ENCODE data around the gene MRS2.
"Not testable (repeated sequence)": the region's sequence is repeated elsewhere in the genome, so short reads cannot be mapped to it uniquely, and the experiment has no call there.

MRS2 gene

DNA sequence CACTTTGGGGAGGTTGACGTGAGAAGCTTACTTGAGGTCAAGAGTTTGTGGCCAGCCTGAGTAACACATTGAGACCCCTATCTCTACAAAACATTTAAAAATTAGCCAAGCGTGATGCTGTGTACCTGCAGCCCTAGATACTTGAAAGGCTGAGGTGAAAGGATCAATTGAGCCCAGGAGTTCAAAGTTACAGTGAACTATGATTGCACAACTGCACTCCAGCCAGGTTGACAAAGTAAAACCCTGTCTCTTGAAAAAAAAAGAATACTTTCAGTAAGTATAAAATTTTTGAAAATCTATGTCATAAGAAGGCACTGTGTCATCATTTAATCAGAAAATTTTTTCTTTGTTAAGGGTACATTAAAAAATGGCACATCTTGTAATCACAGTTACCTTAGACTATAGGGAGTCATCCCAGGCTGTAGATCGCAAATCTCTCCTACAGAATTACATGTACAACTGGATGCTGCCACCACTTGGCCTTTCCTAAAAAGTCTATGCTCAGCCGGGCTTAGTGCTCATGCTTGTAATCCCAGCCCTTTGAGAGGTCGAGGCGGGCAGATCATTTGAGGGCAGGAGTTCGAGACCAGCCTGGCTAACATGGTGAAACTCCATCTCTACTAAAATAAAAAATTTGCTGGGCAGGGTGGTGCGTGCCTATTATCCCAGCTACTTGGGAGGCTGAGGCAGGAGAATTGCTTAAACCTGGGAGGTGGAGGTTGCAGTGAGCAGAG, 17.0 kb upstream of the MRS2 start:
- DNase-seq (ENCODE audit: low read depth in 3 of 3, low spot score in 1 of 3): no peak

DNA sequence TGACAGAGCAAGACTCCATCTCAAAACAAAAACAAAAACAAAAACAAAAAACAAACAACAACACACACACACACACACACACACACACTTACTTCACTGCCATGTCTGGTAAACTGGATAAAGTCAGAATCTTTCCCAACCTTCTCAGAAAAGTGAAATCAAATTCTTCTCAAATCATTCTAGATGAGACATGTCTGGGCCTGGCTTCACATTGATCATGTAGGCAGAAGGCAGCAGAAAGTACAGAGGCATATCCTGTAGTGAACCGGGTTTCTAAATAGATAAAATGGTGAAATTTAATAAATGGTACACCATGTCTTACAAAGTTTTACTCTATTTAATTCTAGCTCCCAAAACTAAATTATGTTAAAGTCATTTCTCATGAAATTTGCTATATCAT, 14.9 kb upstream of the MRS2 start:
- no peak for DNase-seq (ENCODE audit: low read depth in 3 of 3, low spot score in 1 of 3)

DNA sequence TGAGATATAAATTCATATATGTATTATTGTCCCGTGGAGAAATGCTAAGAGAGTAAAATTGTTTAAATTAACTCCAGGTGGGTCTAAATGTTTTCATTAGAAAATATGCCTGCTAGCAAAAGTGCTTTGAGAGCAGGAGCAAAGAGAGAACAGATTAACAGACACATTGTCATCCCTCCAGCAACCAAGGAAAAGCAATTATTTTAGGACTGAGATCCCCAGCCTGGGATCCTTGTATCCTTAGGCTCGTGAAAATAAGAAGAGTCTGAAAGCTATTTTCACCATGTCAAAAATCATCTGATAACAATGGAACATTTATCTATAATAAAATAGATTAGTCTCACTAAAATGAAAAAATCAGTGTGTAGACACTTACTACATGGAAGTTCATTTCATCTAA, 11.5 kb upstream of the MRS2 start:
- no peak for DNase-seq (ENCODE audit: low read depth in 3 of 3, low spot score in 1 of 3)

DNA sequence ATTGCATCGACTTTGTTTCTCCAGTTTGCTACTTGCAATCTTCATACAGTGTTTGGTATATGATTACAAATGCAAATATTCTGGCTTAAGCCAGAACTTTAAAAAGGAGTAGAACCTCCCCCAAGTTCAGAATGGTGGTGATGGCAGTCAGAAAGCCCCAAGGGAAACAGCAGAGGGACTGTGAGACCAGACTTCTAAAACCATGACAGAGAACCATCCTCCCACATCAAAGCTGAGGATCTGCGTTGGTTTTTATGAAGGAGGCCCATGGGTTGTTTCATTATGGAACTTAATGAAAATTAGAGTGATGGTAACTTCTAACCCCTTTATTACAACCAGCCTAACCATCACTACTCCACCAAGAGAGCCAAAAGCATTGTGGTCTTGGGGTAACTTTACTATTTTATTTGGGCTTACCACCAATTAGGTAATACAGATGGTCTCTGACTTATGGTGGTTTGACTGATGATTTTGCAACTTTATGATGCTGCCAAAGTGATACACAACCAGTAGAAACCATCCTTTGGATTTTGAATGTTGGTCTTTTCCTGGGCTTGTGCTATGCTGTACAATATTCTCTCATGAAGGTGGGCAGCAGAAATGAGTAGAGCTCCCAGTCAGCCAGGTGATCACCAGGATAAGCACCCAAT, 10.9 kb upstream of the MRS2 start:
- DNase-seq (ENCODE audit: low read depth in 3 of 3, low spot score in 1 of 3): no peak

DNA sequence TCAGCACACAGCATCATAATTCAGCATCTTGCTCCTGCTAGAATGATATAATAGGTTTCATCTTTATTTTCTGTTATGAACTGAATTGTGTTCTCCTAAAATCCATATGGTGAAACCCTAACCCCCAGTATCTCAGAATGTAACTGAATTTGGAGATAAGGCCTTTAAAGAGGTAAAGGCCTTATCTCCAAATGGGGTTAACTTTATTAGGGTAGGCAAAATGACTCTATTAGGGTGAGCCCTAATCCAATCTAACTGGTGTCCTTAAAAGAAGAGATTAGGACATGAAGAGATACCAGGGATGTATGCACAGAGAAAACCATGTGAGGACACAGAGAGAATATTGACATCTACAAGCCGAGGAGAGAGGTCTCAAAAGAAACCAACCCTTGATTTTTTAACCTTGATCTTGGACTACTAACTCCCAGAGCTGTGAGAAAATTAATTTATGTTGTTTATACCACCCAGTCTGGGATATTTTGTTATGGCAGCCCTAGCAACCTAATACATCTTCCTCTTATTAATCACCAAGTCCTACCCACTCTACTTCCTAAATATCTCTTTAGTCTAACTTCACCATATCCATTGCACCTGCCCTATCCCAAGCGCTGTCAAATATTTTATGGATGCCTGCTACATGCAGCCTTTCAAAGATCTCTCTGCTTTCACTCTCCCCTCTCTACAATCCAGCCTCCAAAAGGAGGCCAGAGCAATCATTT, 8.5 kb upstream of the MRS2 start:
- no peak for DNase-seq (ENCODE audit: low read depth in 3 of 3, low spot score in 1 of 3)

DNA sequence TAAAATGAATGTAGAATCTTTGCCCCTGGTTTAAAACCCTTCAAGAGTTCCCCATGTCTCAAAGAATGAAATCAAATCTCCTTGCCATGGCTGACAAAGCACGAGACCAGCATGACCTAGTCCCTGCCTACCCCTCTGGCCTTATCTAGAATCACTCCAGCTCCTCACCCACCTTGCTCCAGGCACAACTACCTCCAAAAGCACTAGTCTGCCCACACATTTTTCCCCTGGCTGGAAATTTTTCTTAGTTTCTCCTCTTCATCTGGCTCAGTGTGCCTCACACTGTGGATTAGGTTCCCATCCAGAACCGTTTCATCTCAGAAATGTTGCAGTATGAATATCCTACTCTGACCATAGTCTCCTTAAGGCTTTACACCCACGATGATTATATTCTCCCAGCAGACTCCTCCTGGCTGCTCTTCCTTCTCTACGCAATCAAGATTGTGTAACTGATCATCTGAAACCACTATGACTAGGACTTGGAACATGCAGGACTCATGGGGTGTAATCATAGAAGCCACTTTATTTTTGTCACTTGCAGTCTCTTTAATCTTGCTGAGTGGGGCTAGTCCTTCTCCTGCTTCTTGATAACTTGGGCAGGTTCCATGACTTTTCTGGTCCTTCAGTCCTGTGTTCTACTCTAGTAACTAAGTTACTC, 7.8 kb upstream of the MRS2 start:
- no peak for DNase-seq (ENCODE audit: low read depth in 3 of 3, low spot score in 1 of 3)

DNA sequence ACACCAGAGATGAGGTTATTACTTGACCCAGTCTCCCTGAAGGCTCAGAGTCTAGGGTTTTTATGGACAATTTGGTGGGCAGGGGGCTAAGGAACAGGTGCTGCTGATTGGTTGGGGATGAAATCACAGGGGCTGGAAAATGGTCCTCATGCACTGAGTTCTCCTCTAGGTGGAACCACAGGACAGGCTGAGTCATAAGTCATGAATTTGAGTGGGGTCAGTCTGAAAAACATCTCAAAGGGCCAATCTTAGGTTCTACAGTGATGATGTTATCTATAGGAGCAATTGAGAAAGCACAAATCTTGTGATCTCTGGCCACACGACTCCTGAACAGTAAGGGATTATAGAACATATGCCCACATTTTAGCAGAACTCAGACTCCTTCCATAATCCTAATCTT, 5.9 kb upstream of the MRS2 start:
- no peak for DNase-seq (ENCODE audit: low read depth in 3 of 3, low spot score in 1 of 3)

DNA sequence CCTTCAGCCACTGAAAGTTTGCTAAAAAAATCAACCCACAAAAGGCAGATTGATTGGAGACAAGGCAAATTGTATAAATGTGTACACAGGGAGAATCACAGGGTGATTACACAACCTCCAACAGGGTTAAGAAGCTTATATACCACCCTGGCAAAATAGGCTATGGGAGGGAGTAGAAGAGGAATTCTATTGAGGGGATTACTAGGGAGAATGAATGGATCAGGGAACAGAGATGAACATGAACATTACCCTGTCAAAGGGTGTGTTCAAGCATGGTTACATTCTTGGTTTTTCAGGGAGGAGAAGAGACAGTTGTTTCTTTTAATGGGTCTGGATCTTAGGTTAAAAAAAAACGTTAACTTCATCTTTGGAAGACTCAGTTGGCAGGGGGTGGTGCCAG, 5.1 kb upstream of the MRS2 start:
- no peak for DNase-seq (ENCODE audit: low read depth in 3 of 3, low spot score in 1 of 3)

DNA sequence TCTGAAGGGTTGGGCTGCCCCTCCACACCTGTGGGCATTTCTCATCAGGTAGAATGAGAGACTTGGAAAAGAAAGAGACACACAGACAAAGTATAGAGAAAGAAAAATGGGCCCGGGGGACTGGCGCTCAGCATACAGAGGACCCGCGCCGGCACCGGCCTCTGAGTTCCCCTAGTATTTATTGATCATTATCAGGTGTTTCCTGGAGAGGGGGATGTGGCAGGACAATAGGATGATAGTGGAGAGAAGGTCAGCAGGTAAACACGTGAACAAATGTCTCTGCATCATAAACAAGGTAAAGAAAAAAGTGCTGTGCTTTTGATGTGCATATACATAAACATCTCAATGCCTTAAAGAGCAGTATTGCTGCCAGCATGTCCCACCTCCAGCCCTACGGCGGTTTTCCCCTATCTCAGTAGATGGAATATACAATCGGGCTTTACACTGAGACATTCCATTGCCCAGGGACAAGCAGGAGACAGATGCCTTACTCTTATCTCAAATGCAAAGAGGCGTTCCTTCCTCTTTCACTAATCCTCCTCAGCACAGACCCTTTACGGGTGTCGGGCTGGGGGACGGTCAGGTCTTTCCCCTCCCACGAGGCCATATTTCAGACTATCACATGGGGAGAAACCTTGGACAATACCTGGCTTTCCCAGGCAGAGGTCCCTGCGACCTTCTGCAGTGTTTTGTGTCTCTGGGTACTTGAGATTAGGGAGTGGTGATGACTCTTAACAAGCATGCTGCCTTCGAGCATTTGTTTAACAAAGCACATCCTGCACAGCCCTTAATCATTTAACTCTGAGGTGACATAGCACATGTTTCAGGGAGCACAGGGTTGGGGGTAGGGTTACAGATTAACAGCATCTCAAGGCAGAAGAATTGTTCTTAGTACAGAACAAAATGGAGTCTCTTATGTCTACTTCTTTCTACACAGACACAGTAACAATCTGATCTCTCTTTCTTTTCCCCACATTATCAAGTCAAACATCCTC, 2.4 kb upstream of the MRS2 start:
- DNase-seq (ENCODE audit: low read depth in 3 of 3, low spot score in 1 of 3): not testable (repeated sequence)

DNA sequence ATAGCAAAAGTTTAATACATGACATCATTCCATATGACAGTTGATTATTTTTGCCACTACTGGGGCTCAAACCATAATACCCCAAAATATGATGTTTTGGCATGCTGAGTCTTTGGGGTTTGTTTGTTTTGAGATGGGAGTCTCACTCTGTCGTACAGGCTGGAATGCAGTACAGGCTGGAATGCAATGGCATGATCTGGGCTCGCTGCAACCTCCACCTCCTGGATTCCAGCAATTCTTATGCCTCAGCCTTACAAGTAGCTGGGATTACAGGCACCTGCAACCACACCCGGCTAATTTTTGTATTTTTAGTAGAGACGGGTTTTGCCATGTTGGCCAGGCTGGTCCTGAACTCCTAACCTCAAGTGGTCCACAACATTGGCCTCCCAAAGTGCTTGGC, 1.3 kb upstream of the MRS2 start:
- DNase-seq (ENCODE audit: low read depth in 3 of 3, low spot score in 1 of 3): no peak

DNA sequence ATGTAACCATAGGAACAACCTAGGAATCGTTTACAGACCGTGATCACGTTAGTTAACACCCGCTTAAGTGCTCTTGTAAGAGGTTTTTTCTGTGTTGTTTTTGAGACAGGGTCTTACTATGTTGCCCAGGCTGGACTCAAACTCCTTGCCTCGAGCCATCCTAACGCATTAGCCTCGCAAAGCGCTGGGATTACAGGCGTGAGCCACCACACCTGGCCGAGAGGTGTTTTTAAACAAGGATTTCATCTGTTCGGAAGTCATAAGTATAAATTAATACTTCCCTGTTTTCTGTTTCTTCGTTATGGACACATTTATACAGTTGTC, 727 bp downstream of the MRS2 start:
- DNase-seq (ENCODE audit: low read depth in 3 of 3, low spot score in 1 of 3): no peak

DNA sequence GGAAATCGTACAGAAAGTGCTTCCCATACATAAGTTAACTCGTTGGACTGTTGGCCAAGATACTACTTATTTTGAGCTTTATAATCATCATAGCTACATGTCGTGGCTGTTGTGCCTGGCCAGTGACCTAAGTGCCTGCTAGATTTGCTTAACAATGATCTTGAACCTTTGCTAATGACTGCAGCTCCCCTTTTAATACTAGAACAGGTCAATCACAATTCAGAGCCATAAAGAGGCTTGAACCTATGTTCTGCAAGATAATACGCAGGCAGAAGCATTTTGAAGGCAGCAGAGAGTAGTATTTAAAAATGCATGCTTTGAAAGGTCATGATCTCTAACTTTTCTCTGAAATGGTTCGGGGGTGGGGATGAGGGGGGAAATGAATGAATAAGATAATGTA, 2.5 kb downstream of the MRS2 start:
- no peak for DNase-seq (ENCODE audit: low read depth in 3 of 3, low spot score in 1 of 3)

DNA sequence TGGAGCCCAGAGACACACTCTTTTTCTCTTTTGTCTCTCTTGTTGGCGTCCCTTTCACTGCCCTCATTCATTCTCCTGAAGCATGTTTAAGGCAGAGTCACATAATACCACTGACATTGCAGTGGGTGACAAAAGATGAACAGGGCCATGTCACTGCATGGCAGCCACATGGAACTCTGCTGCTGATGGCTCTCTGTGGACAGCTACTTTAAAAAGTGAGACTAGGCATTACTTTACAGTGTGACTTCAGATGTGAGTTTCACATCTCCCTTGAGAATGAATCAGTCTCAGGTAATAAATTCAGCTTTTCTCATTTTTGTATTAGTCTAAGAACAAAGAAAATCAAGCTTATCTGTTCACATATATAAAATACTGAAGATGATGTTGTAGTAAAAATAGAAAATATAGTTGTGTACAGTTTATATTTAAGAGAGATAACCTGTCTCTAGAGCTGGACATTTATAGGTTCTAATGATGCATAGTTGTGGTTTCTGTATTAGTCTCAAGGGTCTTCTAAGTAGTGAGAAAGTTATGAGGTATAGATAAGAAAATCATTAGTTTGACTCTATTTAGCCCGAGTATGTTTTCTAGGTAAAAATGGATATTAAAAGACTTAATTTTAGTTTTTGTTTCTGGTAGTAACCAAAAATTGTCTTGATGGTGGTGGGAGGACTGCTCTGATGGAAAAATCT, 6.1 kb downstream of the MRS2 start:
- DNase-seq (ENCODE audit: low read depth in 3 of 3, low spot score in 1 of 3): no peak

DNA sequence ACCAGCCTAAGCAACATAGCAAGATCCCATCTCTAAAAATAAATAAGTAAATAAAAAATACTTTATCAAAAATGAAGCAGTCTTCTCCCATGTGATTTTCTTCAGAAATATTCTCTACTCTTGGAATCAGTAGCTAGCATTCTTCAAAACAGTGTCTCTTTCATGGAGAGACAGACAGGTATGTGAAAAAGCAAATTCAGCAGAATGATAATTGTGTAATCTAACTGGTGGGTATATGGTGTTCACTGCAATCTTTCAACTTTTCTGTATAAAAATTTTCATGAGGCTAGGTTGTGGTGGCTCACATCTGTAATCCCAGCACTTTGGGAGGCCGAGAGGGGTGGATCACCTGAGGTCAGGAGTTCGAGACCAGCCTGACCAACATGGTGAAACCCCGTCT, 7.9 kb downstream of the MRS2 start:
- no peak for DNase-seq (ENCODE audit: low read depth in 3 of 3, low spot score in 1 of 3)

DNA sequence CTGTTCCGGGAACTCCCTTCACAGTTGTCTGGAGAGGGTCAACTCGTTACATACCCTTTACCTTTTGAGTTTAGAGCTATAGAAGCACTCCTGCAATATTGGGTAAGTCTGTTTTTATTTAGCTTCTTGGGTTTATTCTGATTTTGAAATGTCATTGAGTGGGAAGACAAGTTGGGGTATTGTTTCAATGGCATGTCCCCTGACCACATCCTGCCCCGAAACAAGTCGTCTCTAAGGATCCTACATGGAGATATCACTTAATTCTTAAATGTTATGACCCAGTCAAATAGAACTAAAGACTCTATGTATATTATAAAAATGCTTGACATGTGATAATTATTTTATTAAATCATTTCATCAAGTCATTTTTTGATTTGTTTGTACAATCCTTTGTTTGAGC, 9.6 kb downstream of the MRS2 start:
- no peak for DNase-seq (ENCODE audit: low read depth in 3 of 3, low spot score in 1 of 3)

DNA sequence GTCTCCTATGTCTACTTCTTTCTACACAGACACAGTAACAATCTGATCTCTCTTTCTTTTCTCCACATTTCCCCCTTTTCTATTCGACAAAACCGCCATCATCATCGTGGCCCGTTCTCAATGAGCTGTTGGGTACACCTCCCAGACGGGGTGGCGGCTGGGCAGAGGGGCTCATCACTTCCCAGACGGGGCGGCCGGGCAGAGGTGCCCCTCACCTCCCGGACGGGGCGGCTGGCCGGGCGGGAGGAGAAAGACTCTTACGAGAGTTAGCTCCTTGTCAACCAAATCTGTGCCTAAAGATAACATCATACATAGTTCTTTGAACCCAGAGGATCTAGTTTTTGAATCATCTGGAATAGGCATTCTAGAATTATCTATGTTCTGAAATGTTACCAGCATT, 11.8 kb downstream of the MRS2 start:
- DNase-seq (ENCODE audit: low read depth in 3 of 3, low spot score in 1 of 3): not testable (repeated sequence)

DNA sequence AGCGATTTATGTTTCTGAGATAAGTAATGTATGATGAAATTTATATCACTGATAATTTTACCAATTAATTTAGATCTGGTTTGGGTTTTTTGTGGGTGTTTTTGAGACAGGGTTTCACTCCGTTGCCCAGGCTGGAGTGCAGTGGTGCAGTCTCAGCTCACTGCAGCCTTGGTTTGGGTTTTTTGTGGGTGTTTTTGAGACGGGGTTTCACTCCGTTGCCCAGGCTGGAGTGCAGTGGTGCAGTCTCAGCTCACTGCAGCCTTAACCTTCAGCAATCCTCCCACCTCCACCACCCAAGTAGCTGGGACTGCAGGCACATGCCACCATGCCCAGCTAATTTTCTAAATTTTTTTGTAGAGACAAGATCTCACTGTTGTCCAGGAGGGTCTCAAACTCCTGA, 13.0 kb downstream of the MRS2 start:
- no peak for DNase-seq (ENCODE audit: low read depth in 3 of 3, low spot score in 1 of 3)

DNA sequence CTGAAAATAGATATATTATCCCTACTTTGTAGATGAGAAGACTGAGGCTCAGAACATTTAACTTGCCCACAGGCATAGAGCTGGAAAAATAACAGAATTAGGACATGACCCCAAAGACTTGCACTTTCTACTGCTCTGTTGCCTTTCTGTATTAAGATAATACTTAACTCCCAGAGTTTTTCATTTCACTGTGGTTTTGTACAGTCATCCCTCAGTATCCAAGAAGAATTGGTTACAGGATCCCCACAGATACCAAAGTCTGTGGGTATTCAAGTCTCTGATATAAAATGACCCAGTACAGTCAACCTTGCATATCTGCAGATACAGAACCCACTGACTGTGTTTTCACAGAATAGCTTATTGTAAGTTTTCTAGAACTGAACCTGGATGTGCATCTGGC, 16.8 kb downstream of the MRS2 start:
- DNase-seq (ENCODE audit: low read depth in 3 of 3, low spot score in 1 of 3): no peak

DNA sequence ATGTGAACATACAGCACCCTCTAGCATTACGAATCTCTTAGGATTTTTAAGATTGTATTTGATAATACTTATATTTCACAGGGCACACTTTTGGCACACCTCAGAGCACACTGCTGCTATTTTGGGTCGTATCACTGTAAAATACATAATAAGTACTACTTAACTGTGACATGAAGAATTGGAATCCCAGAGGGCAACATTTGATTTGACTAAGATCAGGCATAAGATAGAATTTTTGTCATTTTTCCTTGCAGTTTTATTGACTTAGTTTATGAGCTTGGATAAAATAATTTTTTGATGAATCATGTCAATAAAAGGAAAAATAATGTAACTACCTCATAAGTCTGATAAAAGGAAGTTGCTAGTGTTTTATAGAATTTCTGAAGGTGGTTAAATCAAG, 22.4 kb downstream of the MRS2 start:
- no peak for DNase-seq (ENCODE audit: low read depth in 3 of 3, low spot score in 1 of 3)

DNA sequence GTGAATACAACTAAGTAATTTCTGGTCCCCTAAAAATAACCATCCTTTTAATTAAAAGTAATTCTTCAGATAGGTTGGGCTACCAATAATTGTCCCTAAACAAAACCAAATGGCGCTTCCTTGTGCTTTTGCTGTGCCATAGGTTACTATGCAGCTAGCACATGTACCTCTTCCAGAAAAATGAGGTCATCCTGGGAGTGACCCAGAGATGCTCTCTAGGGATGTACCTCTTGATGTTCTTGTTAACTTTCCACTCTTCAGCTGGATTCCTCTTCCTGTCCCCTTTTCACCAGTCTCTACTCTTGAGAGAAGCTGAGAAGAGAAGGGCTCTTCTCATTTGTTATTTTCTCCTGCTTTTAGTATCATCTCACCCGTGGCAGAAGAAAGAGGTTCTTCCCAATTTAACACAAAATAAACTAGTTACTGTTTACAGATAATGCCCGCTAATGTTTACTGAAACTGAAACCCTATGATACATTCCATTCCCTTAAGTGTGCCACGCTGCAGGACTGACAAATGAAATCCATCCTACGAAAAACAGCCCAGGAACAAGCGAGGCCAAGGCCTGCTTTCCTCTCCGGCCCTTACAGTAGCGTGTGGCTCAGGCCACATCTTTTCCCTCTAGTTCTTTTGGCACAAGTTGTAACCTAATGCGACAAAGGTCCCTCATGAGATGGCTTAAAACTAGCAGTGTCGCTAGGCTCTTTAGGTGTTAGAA, 24.2 kb downstream of the MRS2 start:
- DNase-seq (ENCODE audit: low read depth in 3 of 3, low spot score in 1 of 3): no peak

Measured in stimulated activated CD4-positive, alpha-beta T cell treated with anti-CD3 and anti-CD28 coated beads, TNF-alpha, amount 100 ng/mL, for 1 hour (primary cell).